ENCODE data around the gene ARL1.

The ARL1 gene

DNA sequence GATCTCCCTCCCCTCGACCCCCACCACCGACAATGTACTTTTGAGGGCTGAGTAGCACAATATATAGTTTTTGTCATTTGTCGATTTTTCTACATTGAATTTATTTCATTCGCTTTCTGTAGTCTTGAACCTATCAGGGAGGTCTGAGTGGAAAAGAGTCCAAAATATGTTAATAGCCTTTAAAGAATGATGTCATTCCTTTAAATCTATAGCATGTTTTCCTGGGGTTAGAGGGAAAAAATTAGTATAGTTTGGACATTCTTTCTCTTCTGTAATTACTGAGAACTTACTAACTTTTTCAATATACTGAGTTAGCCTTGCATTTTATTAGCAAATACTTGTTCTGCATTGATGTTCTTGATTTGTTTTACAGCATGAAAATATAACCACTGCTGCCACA lies 55.9 kb downstream of the ARL1 start:
- H3K27ac ChIP-seq (ENCODE audit: extremely low read depth, low read depth, low read length) = no peak overlapping the region
- H3K36me3 ChIP-seq (ENCODE audit: control insufficient read depth in 2 of 2, insufficient read depth in 1 of 2, low read length in 2 of 2) = peaks cover 26 to 34% of the 10 kb centered on the region in 2 experiments
- TF ChIP-seq ZNF132 (tag by site-specific recombination; IDR thresholded peaks at IDR 0.05; ENCODE audit: borderline replicate concordance) = no peak
- TF ChIP-seq, protein P1, sequence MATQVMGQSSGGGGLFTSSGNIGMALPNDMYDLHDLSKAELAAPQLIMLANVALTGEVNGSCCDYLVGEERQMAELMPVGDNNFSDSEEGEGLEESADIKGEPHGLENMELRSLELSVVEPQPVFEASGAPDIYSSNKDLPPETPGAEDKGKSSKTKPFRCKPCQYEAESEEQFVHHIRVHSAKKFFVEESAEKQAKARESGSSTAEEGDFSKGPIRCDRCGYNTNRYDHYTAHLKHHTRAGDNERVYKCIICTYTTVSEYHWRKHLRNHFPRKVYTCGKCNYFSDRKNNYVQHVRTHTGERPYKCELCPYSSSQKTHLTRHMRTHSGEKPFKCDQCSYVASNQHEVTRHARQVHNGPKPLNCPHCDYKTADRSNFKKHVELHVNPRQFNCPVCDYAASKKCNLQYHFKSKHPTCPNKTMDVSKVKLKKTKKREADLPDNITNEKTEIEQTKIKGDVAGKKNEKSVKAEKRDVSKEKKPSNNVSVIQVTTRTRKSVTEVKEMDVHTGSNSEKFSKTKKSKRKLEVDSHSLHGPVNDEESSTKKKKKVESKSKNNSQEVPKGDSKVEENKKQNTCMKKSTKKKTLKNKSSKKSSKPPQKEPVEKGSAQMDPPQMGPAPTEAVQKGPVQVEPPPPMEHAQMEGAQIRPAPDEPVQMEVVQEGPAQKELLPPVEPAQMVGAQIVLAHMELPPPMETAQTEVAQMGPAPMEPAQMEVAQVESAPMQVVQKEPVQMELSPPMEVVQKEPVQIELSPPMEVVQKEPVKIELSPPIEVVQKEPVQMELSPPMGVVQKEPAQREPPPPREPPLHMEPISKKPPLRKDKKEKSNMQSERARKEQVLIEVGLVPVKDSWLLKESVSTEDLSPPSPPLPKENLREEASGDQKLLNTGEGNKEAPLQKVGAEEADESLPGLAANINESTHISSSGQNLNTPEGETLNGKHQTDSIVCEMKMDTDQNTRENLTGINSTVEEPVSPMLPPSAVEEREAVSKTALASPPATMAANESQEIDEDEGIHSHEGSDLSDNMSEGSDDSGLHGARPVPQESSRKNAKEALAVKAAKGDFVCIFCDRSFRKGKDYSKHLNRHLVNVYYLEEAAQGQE (tag by site-specific recombination; IDR thresholded peaks at IDR 0.05) = no peak
- TF ChIP-seq, protein P2, sequence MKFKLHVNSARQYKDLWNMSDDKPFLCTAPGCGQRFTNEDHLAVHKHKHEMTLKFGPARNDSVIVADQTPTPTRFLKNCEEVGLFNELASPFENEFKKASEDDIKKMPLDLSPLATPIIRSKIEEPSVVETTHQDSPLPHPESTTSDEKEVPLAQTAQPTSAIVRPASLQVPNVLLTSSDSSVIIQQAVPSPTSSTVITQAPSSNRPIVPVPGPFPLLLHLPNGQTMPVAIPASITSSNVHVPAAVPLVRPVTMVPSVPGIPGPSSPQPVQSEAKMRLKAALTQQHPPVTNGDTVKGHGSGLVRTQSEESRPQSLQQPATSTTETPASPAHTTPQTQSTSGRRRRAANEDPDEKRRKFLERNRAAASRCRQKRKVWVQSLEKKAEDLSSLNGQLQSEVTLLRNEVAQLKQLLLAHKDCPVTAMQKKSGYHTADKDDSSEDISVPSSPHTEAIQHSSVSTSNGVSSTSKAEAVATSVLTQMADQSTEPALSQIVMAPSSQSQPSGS (tag by site-specific recombination; IDR thresholded peaks at IDR 0.05; ENCODE audit: low read depth) = peak; percentile 64
- no peak for TF ChIP-seq PRDM1 (tag by site-specific recombination; IDR thresholded peaks at IDR 0.05)
- no peak for TF ChIP-seq ZNF324 (tag by site-specific recombination; IDR thresholded peaks at IDR 0.05)
- TF ChIP-seq, protein P3, sequence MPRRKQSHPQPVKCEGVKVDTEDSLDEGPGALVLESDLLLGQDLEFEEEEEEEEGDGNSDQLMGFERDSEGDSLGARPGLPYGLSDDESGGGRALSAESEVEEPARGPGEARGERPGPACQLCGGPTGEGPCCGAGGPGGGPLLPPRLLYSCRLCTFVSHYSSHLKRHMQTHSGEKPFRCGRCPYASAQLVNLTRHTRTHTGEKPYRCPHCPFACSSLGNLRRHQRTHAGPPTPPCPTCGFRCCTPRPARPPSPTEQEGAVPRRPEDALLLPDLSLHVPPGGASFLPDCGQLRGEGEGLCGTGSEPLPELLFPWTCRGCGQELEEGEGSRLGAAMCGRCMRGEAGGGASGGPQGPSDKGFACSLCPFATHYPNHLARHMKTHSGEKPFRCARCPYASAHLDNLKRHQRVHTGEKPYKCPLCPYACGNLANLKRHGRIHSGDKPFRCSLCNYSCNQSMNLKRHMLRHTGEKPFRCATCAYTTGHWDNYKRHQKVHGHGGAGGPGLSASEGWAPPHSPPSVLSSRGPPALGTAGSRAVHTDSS (tag by site-specific recombination; IDR thresholded peaks at IDR 0.05) = no peak
- TF ChIP-seq ZNF23 (tag by site-specific recombination; IDR thresholded peaks at IDR 0.05; ENCODE audit: borderline replicate concordance) = no peak
- ChIA-PET POLR2A (interaction anchor here (0.7 kb wide), 1 partner anchor 11 kb away, joined by 3 read pairs; no protein-coding TSS in a partner anchor), CTCF (no interaction called here)
- no peaks in the 10 kb centered on the region for H3K9me3 ChIP-seq (ENCODE audit: control insufficient read depth, insufficient read depth, low read depth, low read length)
- no peaks in the 10 kb centered on the region for H3K4me1 ChIP-seq (ENCODE audit: control insufficient read depth, insufficient read depth, low read length)
- H3K4me3 ChIP-seq (ENCODE audit: low read depth, low read length) = no peak overlapping the region

DNA sequence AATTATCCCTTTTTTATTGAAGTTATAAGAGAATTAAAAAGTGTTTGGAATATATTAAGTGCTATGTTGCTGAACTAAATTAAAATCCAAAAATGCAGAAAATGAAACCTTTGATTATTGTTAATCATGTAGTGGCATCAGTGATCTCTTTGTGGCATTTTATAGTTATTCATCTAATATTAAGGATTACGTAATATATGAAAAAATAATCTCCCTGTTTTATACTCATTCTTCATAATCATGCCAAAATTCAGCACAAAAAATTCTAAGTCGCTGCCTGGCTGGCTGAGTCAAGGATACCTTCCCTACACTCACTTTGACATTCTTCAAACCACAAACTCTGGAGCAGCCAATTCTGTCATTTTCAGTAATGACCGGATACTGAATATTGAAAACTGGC lies 63.7 kb downstream of the ARL1 start:
- H3K4me1 ChIP-seq (ENCODE audit: control insufficient read depth, insufficient read depth, low read length) = no peaks in the 10 kb centered on the region
- ChIA-PET POLR2A (no interaction called here), CTCF (no interaction called here)
- no peak overlapping the region for H3K27ac ChIP-seq (ENCODE audit: extremely low read depth, low read depth, low read length)
- H3K36me3 ChIP-seq (ENCODE audit: control insufficient read depth in 2 of 2, insufficient read depth in 1 of 2, low read length in 2 of 2) = peaks cover 45 to 53% of the 10 kb centered on the region in 2 experiments
- no peaks in the 10 kb centered on the region for H3K9me3 ChIP-seq (ENCODE audit: control insufficient read depth, insufficient read depth, low read depth, low read length)
- H3K4me3 ChIP-seq (ENCODE audit: low read depth, low read length) = no peak overlapping the region
- TF ChIP-seq ZNF670 (tag by site-specific recombination; IDR thresholded peaks at IDR 0.05; ENCODE audit: low read depth) (no peak), ZNF530 (tag by site-specific recombination; IDR thresholded peaks at IDR 0.05; ENCODE audit: low read depth) (no peak), GLI2 (tag by site-specific recombination; IDR thresholded peaks at IDR 0.05; ENCODE audit: borderline replicate concordance, low read depth) (no peak), ZNF501 (tag by site-specific recombination; IDR thresholded peaks at IDR 0.05) (no peak), ZNF10 (tag by site-specific recombination; IDR thresholded peaks at IDR 0.05) (no peak), ZNF707 (tag by site-specific recombination; IDR thresholded peaks at IDR 0.05) (no peak), MEIS1 (CRISPR knock-in tag; IDR thresholded peaks at IDR 0.05; ENCODE audit: borderline replicate concordance) (no peak)
- TF ChIP-seq, protein P4, sequence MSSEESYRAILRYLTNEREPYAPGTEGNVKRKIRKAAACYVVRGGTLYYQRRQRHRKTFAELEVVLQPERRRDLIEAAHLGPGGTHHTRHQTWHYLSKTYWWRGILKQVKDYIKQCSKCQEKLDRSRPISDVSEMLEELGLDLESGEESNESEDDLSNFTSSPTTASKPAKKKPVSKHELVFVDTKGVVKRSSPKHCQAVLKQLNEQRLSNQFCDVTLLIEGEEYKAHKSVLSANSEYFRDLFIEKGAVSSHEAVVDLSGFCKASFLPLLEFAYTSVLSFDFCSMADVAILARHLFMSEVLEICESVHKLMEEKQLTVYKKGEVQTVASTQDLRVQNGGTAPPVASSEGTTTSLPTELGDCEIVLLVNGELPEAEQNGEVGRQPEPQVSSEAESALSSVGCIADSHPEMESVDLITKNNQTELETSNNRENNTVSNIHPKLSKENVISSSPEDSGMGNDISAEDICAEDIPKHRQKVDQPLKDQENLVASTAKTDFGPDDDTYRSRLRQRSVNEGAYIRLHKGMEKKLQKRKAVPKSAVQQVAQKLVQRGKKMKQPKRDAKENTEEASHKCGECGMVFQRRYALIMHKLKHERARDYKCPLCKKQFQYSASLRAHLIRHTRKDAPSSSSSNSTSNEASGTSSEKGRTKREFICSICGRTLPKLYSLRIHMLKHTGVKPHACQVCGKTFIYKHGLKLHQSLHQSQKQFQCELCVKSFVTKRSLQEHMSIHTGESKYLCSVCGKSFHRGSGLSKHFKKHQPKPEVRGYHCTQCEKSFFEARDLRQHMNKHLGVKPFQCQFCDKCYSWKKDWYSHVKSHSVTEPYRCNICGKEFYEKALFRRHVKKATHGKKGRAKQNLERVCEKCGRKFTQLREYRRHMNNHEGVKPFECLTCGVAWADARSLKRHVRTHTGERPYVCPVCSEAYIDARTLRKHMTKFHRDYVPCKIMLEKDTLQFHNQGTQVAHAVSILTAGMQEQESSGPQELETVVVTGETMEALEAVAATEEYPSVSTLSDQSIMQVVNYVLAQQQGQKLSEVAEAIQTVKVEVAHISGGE (tag by site-specific recombination; conservative IDR thresholded peaks at IDR 0.05; ENCODE audit: low read depth) = no peak
- TF ChIP-seq, protein P5, sequence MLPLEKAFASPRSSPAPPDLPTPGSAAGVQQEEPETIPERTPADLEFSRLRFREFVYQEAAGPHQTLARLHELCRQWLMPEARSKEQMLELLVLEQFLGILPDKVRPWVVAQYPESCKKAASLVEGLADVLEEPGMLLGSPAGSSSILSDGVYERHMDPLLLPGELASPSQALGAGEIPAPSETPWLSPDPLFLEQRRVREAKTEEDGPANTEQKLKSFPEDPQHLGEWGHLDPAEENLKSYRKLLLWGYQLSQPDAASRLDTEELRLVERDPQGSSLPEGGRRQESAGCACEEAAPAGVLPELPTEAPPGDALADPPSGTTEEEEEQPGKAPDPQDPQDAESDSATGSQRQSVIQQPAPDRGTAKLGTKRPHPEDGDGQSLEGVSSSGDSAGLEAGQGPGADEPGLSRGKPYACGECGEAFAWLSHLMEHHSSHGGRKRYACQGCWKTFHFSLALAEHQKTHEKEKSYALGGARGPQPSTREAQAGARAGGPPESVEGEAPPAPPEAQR (tag by site-specific recombination; IDR thresholded peaks at IDR 0.05) = no peak
- TF ChIP-seq, protein P6, sequence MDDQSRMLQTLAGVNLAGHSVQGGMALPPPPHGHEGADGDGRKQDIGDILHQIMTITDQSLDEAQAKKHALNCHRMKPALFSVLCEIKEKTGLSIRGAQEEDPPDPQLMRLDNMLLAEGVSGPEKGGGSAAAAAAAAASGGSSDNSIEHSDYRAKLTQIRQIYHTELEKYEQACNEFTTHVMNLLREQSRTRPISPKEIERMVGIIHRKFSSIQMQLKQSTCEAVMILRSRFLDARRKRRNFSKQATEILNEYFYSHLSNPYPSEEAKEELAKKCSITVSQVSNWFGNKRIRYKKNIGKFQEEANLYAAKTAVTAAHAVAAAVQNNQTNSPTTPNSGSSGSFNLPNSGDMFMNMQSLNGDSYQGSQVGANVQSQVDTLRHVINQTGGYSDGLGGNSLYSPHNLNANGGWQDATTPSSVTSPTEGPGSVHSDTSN (CRISPR knock-in tag; IDR thresholded peaks at IDR 0.05) = no peak
- TF ChIP-seq, protein P7, sequence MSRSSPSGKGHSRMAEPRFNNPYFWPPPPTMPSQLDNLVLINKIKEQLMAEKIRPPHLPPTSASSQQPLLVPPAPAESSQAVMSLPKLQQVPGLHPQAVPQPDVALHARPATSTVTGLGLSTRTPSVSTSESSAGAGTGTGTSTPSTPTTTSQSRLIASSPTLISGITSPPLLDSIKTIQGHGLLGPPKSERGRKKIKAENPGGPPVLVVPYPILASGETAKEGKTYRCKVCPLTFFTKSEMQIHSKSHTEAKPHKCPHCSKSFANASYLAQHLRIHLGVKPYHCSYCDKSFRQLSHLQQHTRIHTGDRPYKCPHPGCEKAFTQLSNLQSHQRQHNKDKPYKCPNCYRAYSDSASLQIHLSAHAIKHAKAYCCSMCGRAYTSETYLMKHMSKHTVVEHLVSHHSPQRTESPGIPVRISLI (tag by site-specific recombination; IDR thresholded peaks at IDR 0.05) = no peak
- TF ChIP-seq, protein P2 (tag by site-specific recombination; IDR thresholded peaks at IDR 0.05; ENCODE audit: low read depth) = no peak
